ENCODE results near the gene IGFBP5. TPM values are rescaled to one million over a fixed set of nuclear protein-coding genes. Genes with fewer than 3 reads are reported as not detected.

Gene IGFBP5
- total and polyA plus RNA-seq, 2 experiments from 2014 or later: 37.9 to 117 TPM

DNA sequence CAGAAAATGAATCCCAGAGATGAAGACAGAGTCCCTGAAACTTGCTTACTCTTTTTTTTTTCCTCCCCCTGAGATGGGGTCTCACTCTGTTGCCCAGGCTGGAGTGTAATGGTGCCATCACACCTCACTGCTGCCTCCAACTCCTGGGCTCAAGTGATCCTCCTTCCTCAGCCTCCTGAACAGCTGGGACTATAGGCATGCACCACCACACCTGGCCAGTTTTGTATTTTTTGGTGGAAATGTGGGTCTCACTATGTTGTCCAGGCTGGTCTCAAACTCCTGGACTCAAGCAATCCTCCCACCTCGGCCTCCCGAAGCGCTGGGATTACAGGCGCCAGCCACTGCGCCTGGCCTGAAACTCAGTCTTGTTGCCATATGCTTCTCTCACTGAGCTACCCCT is 34.3 kb downstream of the IGFBP5 start:
- Histone ChIP-seq H3K27me3 (replicated peaks; ENCODE audit: insufficient read depth) (no peaks in the 10 kb centered on the region), H3K27ac (no peak overlapping the region), H3K4me2 (ENCODE audit: unreplicated experiment) (no peak overlapping the region), H3K9ac (no peak overlapping the region), H3F3A (ENCODE audit: insufficient read depth) (0 out of 2 replicates have a peak, but pooled peaks cover 8% of the 10 kb centered on the region), H3K9me2 (ENCODE audit: insufficient read depth) (no peaks in the 10 kb centered on the region), H3K4me3 (no peak overlapping the region), H4K20me1 (ENCODE audit: insufficient read depth) (no peaks in the 10 kb centered on the region), H3K9me3 (ENCODE audit: low read depth) (no peaks in the 10 kb centered on the region), H2AFZ (no peak overlapping the region), H3K4me1 (ENCODE audit: insufficient read depth) (peaks cover 13% of the 10 kb centered on the region), H3K36me3 (ENCODE audit: low read depth) (no peaks in the 10 kb centered on the region), H3K79me2 (ENCODE audit: insufficient read depth) (no peaks in the 10 kb centered on the region)
- 98% methylated on average over 5 of the region's 5 CpGs for WGBS, 2 experiments (ENCODE audit: low coverage in 1 of 2, low lambda C conversion rate in 2 of 2, missing lambda C conversion rate in 2 of 2)
- no peak for TF ChIP-seq EZH2 (IDR thresholded peaks at IDR 0.05; ENCODE audit: insufficient read depth, poor library complexity, severe bottlenecking)
- no peak for TF ChIP-seq EZH2phosphoT487 (IDR thresholded peaks at IDR 0.05; ENCODE audit: insufficient read depth, low read depth)
- in situ Hi-C loops (cut with MboI): no loop called here
- no peak for DNase-seq

DNA sequence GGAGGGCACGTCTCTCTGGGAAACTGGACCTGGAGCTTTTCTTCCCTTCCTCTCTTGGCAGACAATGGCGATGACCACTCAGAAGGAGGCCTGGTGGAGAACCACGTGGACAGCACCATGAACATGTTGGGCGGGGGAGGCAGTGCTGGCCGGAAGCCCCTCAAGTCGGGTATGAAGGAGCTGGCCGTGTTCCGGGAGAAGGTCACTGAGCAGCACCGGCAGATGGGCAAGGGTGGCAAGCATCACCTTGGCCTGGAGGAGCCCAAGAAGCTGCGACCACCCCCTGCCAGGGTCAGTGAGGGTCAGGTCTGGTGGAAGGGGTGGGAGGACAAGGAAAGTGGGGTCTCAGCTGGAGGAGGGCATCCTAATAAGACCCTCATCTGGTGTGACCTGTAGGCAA is 34.9 kb downstream of the IGFBP5 start:
- no peak overlapping the region for H3K27ac ChIP-seq
- no peak for TF ChIP-seq EZH2 (IDR thresholded peaks at IDR 0.05; ENCODE audit: insufficient read depth, poor library complexity, severe bottlenecking)
- no peak for TF ChIP-seq EZH2phosphoT487 (IDR thresholded peaks at IDR 0.05; ENCODE audit: insufficient read depth, low read depth)
- H3F3A ChIP-seq (ENCODE audit: insufficient read depth): 0 out of 2 replicates have a peak, but pooled peaks cover 7% of the 10 kb centered on the region
- in situ Hi-C loops (cut with MboI): no loop called here
- H3K79me2 ChIP-seq (ENCODE audit: insufficient read depth): no peaks in the 10 kb centered on the region
- H3K9ac ChIP-seq: no peak overlapping the region
- H3K9me2 ChIP-seq (ENCODE audit: insufficient read depth): no peaks in the 10 kb centered on the region
- H3K4me3 ChIP-seq: no peak overlapping the region
- H4K20me1 ChIP-seq (ENCODE audit: insufficient read depth): no peaks in the 10 kb centered on the region
- 91 to 98% methylated on average over 10 of the region's 10 CpGs for WGBS, 2 experiments (ENCODE audit: low coverage in 1 of 2, low lambda C conversion rate in 2 of 2, missing lambda C conversion rate in 2 of 2)
- no peak overlapping the region for H2AFZ ChIP-seq
- H3K36me3 ChIP-seq (ENCODE audit: low read depth): no peaks in the 10 kb centered on the region
- H3K27me3 ChIP-seq (replicated peaks; ENCODE audit: insufficient read depth): no peaks in the 10 kb centered on the region
- no peak for DNase-seq
- peaks cover 12% of the 10 kb centered on the region for H3K4me1 ChIP-seq (ENCODE audit: insufficient read depth)
- no peak overlapping the region for H3K4me2 ChIP-seq (ENCODE audit: unreplicated experiment)
- no peaks in the 10 kb centered on the region for H3K9me3 ChIP-seq (ENCODE audit: low read depth)

DNA sequence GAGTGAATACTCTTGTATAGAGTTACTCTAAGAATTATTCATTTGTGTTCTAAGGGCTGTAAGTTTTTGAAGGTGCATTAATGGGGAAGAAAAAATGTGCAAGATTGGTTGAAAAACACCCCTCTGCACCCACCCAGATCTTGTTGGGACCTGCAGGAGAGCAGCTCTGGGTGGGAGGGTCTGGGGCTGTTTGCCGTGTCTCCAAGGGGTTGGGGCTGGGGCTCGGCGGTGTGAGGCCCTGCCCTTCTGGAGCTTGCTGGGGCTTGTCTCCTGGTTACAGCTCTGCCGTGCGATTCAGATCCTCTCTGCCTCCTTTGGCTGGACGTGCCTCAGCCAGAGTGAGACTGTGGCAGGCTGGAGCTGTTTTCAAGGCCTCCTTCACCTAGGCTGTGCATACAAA is 36.1 kb downstream of the IGFBP5 start:
- Histone ChIP-seq H3K36me3 (ENCODE audit: low read depth) (no peaks in the 10 kb centered on the region), H2AFZ (no peak overlapping the region), H3K9me2 (ENCODE audit: insufficient read depth) (no peaks in the 10 kb centered on the region), H4K20me1 (ENCODE audit: insufficient read depth) (no peaks in the 10 kb centered on the region), H3K4me2 (ENCODE audit: unreplicated experiment) (no peak overlapping the region), H3F3A (ENCODE audit: insufficient read depth) (no peaks in the 10 kb centered on the region), H3K27me3 (replicated peaks; ENCODE audit: insufficient read depth) (no peaks in the 10 kb centered on the region), H3K27ac (no peak overlapping the region), H3K79me2 (ENCODE audit: insufficient read depth) (no peaks in the 10 kb centered on the region), H3K4me1 (ENCODE audit: insufficient read depth) (no peaks in the 10 kb centered on the region), H3K9me3 (ENCODE audit: low read depth) (no peaks in the 10 kb centered on the region), H3K4me3 (no peak overlapping the region), H3K9ac (no peak overlapping the region)
- DNase-seq: no peak
- TF ChIP-seq EZH2 (IDR thresholded peaks at IDR 0.05; ENCODE audit: insufficient read depth, poor library complexity, severe bottlenecking): no peak
- TF ChIP-seq EZH2phosphoT487 (IDR thresholded peaks at IDR 0.05; ENCODE audit: insufficient read depth, low read depth): no peak
- 87 to 90% methylated on average over 6 of the region's 6 CpGs for WGBS, 2 experiments (ENCODE audit: low coverage in 1 of 2, low lambda C conversion rate in 2 of 2, missing lambda C conversion rate in 2 of 2)
- in situ Hi-C loops (cut with MboI): no loop called here

DNA sequence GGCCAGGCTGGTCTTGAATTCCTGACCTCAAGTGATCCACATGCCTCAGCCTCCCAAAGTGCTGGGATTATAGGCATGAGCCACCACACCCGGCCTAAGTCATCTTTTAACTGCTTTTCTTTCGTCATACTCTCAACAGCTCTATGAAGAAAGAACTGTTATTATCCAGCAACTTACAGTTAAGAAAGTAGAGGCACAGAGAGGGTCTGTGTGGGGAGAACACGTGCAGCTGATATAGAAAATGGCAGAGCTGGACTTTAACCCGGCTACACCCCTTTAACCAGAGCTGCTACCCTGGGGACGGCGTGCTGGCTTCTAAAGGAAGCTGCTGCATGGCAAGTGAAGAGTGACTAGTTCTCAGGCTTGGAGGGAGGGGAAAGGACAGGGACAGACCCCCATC is 36.6 kb downstream of the IGFBP5 start:
- Histone ChIP-seq H3F3A (ENCODE audit: insufficient read depth) (no peaks in the 10 kb centered on the region), H3K27ac (no peak overlapping the region), H3K4me2 (ENCODE audit: unreplicated experiment) (no peak overlapping the region), H3K4me1 (ENCODE audit: insufficient read depth) (no peaks in the 10 kb centered on the region), H3K9ac (no peak overlapping the region), H3K79me2 (ENCODE audit: insufficient read depth) (no peaks in the 10 kb centered on the region), H3K9me3 (ENCODE audit: low read depth) (no peaks in the 10 kb centered on the region), H3K27me3 (replicated peaks; ENCODE audit: insufficient read depth) (no peaks in the 10 kb centered on the region), H3K9me2 (ENCODE audit: insufficient read depth) (no peaks in the 10 kb centered on the region), H4K20me1 (ENCODE audit: insufficient read depth) (no peaks in the 10 kb centered on the region), H2AFZ (no peak overlapping the region), H3K36me3 (ENCODE audit: low read depth) (no peaks in the 10 kb centered on the region), H3K4me3 (no peak overlapping the region)
- TF ChIP-seq EZH2phosphoT487 (IDR thresholded peaks at IDR 0.05; ENCODE audit: insufficient read depth, low read depth) (no peak), EZH2 (IDR thresholded peaks at IDR 0.05; ENCODE audit: insufficient read depth, poor library complexity, severe bottlenecking) (no peak)
- in situ Hi-C loops (cut with MboI): no loop called here
- 76 to 82% methylated on average over 6 of the region's 6 CpGs for whole genome bisulfite sequencing, 2 experiments (ENCODE audit: low coverage in 1 of 2, low lambda C conversion rate in 2 of 2, missing lambda C conversion rate in 2 of 2)
- DNase-seq: peak; percentile 42

DNA sequence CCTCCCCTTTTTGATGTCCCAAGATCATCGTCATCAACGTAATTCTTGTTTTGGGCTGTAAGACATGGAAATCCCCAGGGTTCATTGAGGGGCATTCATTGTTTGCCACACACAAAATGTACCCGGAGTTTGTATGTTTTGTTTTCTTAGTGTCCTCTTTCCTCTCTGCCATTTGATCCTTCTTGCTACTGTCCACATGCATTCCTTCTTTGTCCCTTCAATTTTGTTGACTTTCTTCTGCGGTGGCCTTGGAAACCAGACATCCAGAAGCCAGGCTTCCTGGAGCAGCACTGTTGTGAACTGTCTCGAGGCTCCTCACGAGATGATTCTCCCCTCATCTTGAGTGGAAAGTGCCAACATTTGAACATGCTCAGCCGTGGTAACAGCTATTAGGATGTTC is 37.4 kb downstream of the IGFBP5 start:
- WGBS, 2 experiments (ENCODE audit: low coverage in 1 of 2, low lambda C conversion rate in 2 of 2, missing lambda C conversion rate in 2 of 2): 70 to 75% methylated on average over 7 of the region's 7 CpGs
- Histone ChIP-seq H2AFZ (no peak overlapping the region), H3K4me1 (ENCODE audit: insufficient read depth) (no peaks in the 10 kb centered on the region), H4K20me1 (ENCODE audit: insufficient read depth) (no peaks in the 10 kb centered on the region), H3F3A (ENCODE audit: insufficient read depth) (no peaks in the 10 kb centered on the region), H3K27ac (no peak overlapping the region), H3K79me2 (ENCODE audit: insufficient read depth) (no peaks in the 10 kb centered on the region), H3K9me2 (ENCODE audit: insufficient read depth) (no peaks in the 10 kb centered on the region), H3K27me3 (replicated peaks; ENCODE audit: insufficient read depth) (no peaks in the 10 kb centered on the region), H3K9ac (no peak overlapping the region), H3K4me3 (no peak overlapping the region), H3K36me3 (ENCODE audit: low read depth) (no peaks in the 10 kb centered on the region), H3K4me2 (ENCODE audit: unreplicated experiment) (no peak overlapping the region), H3K9me3 (ENCODE audit: low read depth) (no peaks in the 10 kb centered on the region)
- TF ChIP-seq EZH2phosphoT487 (IDR thresholded peaks at IDR 0.05; ENCODE audit: insufficient read depth, low read depth) (no peak), EZH2 (IDR thresholded peaks at IDR 0.05; ENCODE audit: insufficient read depth, poor library complexity, severe bottlenecking) (no peak)
- DNase-seq: no peak
- in situ Hi-C loops (cut with MboI): no loop called here
